Gastroesophageal sphincter (tissue), 3 donors: ENCODE data around the gene NELFCD.
"Not testable (repeated sequence)": the region's sequence is repeated elsewhere in the genome, so short reads cannot be mapped to it uniquely, and the experiment has no call there.

Experiments
- EP300 ChIP-seq: sonication (generic); formaldehyde crosslinking; IDR thresholded peaks from one replicate; pipeline ENCODE4 v1.6.1; 2017; ENCODE audit warnings: antibody characterized with exemption, mild to moderate bottlenecking
- POLR2AphosphoS5 ChIP-seq: sonication (generic); formaldehyde crosslinking; IDR thresholded peaks from one replicate; pipeline ENCODE4 v1.6.1; 2017; ENCODE audit warnings: antibody characterized with exemption
- TF ChIP-seq, protein P1 (sequence below), 4 experiments: fragments of 200-600 bp in 2 of 4; fragments of 450-650 bp in 2 of 4; sonication (generic) in 1 of 4; IDR thresholded peaks; one replicate each; pipeline ENCODE4 v1.5.1; 2017 to 2019; ENCODE audit warnings: antibody characterized with exemption in 4 of 4, mild to moderate bottlenecking in 2 of 4, moderate library complexity in 2 of 4

DNA sequence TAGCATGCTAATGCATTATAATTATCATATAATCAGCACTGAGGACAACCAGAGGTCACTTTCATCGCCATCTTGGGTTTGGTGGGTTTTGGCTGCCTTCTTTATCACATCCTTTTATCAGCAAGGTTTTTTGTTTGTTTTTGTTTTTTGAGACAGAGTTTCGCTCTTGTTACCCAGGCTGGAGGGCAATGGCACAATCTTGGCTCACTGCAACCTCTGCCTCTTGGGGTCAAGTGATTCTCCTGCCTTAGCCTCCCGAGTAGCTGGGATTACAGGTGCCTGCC lies 30.8 kb downstream of the NELFCD start:
- TF ChIP-seq, protein P1, sequence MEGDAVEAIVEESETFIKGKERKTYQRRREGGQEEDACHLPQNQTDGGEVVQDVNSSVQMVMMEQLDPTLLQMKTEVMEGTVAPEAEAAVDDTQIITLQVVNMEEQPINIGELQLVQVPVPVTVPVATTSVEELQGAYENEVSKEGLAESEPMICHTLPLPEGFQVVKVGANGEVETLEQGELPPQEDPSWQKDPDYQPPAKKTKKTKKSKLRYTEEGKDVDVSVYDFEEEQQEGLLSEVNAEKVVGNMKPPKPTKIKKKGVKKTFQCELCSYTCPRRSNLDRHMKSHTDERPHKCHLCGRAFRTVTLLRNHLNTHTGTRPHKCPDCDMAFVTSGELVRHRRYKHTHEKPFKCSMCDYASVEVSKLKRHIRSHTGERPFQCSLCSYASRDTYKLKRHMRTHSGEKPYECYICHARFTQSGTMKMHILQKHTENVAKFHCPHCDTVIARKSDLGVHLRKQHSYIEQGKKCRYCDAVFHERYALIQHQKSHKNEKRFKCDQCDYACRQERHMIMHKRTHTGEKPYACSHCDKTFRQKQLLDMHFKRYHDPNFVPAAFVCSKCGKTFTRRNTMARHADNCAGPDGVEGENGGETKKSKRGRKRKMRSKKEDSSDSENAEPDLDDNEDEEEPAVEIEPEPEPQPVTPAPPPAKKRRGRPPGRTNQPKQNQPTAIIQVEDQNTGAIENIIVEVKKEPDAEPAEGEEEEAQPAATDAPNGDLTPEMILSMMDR (IDR thresholded peaks at IDR 0.05): not testable (repeated sequence)
- TF ChIP-seq EP300, POLR2AphosphoS5: not testable (repeated sequence)
